Stomach smooth muscle (tissue), 2 donors: ENCODE results near the gene PDCD11.

Experiments used
- H3K27ac ChIP-seq: one replicate; pipeline ENCODE4 v1.7.0; 2013; ENCODE audit warnings: mild to moderate bottlenecking, low read length, inconsistent platforms
- H3K27me3 ChIP-seq, 2 donors: one replicate each; pipeline ENCODE4 v1.7.0; 2013; ENCODE audit warnings: low read length in 2 of 2; ENCODE audit not compliant: insufficient read depth in 2 of 2, control insufficient read depth in 1 of 2
- H3K36me3 ChIP-seq, 2 donors: one replicate each; pipeline ENCODE4 v1.7.0; 2013; ENCODE audit warnings: low read length in 2 of 2; ENCODE audit not compliant: control insufficient read depth in 2 of 2, insufficient read depth in 2 of 2
- H3K4me1 ChIP-seq: one replicate; pipeline ENCODE4 v1.7.0; 2013; ENCODE audit warnings: low read length; ENCODE audit not compliant: control insufficient read depth, insufficient read depth
- H3K4me3 ChIP-seq, 2 donors: one replicate each; pipeline ENCODE4 v1.7.0; 2013; ENCODE audit warnings: low read length in 2 of 2
- H3K9ac ChIP-seq, 2 donors: one replicate each; pipeline ENCODE4 v1.7.0; 2013; ENCODE audit warnings: low read length in 2 of 2, mild to moderate bottlenecking in 1 of 2
- H3K9me3 ChIP-seq, 2 donors: one replicate each; pipeline ENCODE4 v1.7.0; 2013; ENCODE audit warnings: low read length in 2 of 2; ENCODE audit not compliant: control insufficient read depth in 2 of 2
- donor health status: healthy.
- donor health status: Pancreatic carcinoma.

PDCD11 gene

GRCh38 chr10:103451091-103451813 is 54.8 kb downstream of the PDCD11 start:
- Histone ChIP-seq H3K9me3 (no peaks in the 10 kb centered on the region), H3K27ac (peak overlapping the region; percentile 60), H3K27me3 (no peaks in the 10 kb centered on the region), H3K4me3 (peak overlapping the region; percentile 74 to 86), H3K36me3 (peaks cover 7 to 22% of the 10 kb centered on the region in 2 donors), H3K4me1 (peaks cover 52% of the 10 kb centered on the region), H3K9ac (peak overlapping the region; percentile 66 to 79)

- Histone ChIP-seq H3K36me3 (peaks cover 7 to 18% of the 10 kb centered on the region in 2 donors), H3K27me3 (no peaks in the 10 kb centered on the region), H3K9ac (peak within 1 kb of the TSS; percentile 66 to 79), H3K27ac (peak within 1 kb of the TSS; percentile 60), H3K4me1 (peaks cover 47% of the 10 kb centered on the region), H3K9me3 (no peaks in the 10 kb centered on the region), H3K4me3 (peak within 1 kb of the TSS; percentile 74 to 86)
Measured at GRCh38 chr10:103451831-103452505, 55.5 kb downstream of the PDCD11 start, which contains the start of gene CALHM2. Gene CALHM2, minus strand, starts transcription at chr10:103452370. Its CDS starts 2,429 bp downstream, at chr10:103449941.

GRCh38 chr10:103452506-103453230 is 56.2 kb downstream of the PDCD11 start:
- peak overlapping the region; percentile 60 for H3K27ac ChIP-seq
- H3K4me1 ChIP-seq = peaks cover 42% of the 10 kb centered on the region
- H3K9ac ChIP-seq = peak overlapping the region; percentile 55 to 66
- H3K4me3 ChIP-seq = peak overlapping the region; percentile 74 to 86
- peaks cover 7 to 11% of the 10 kb centered on the region in 2 donors for H3K36me3 ChIP-seq
- H3K27me3 ChIP-seq = no peaks in the 10 kb centered on the region
- H3K9me3 ChIP-seq = no peaks in the 10 kb centered on the region

- H3K4me3 ChIP-seq = no peak overlapping the region
- no peak overlapping the region for H3K27ac ChIP-seq
- H3K27me3 ChIP-seq = no peaks in the 10 kb centered on the region
- peaks cover 7% of the 10 kb centered on the region in 2 donors for H3K36me3 ChIP-seq
- peaks cover 36% of the 10 kb centered on the region for H3K4me1 ChIP-seq
- H3K9ac ChIP-seq = no peak overlapping the region
- no peaks in the 10 kb centered on the region for H3K9me3 ChIP-seq
Measured at GRCh38 chr10:103454026-103454425, 57.6 kb downstream of the PDCD11 start.

- H3K9ac ChIP-seq = no peak overlapping the region
- H3K27ac ChIP-seq = no peak overlapping the region
- peaks cover 24% of the 10 kb centered on the region for H3K4me1 ChIP-seq
- peaks cover 0 to 2% of the 10 kb centered on the region in 2 donors for H3K36me3 ChIP-seq
- no peaks in the 10 kb centered on the region for H3K9me3 ChIP-seq
- no peak overlapping the region for H3K4me3 ChIP-seq
- H3K27me3 ChIP-seq = no peaks in the 10 kb centered on the region
Measured at GRCh38 chr10:103455235-103455634, 58.8 kb downstream of the PDCD11 start.

- no peak overlapping the region for H3K27ac ChIP-seq
- no peaks in the 10 kb centered on the region for H3K27me3 ChIP-seq
- H3K4me3 ChIP-seq = no peak overlapping the region
- H3K4me1 ChIP-seq = peaks cover 17% of the 10 kb centered on the region
- no peaks in the 10 kb centered on the region for H3K36me3 ChIP-seq
- no peak overlapping the region for H3K9ac ChIP-seq
- H3K9me3 ChIP-seq = no peaks in the 10 kb centered on the region
Measured at GRCh38 chr10:103456074-103456660, 59.7 kb downstream of the PDCD11 start.

GRCh38 chr10:103457176-103457712 is 60.8 kb downstream of the PDCD11 start:
- H3K9ac ChIP-seq = no peak overlapping the region
- no peaks in the 10 kb centered on the region for H3K27me3 ChIP-seq
- H3K36me3 ChIP-seq = no peaks in the 10 kb centered on the region
- H3K9me3 ChIP-seq = no peaks in the 10 kb centered on the region
- no peak overlapping the region for H3K27ac ChIP-seq
- peaks cover 9% of the 10 kb centered on the region for H3K4me1 ChIP-seq
- no peak overlapping the region for H3K4me3 ChIP-seq

- Histone ChIP-seq H3K36me3 (no peaks in the 10 kb centered on the region), H3K4me1 (peaks cover under 1% of the 10 kb centered on the region), H3K9ac (no peak overlapping the region), H3K9me3 (no peaks in the 10 kb centered on the region), H3K27me3 (no peaks in the 10 kb centered on the region), H3K27ac (no peak overlapping the region), H3K4me3 (no peak overlapping the region)
Measured at GRCh38 chr10:103457896-103458583, 61.6 kb downstream of the PDCD11 start.

- H3K9ac ChIP-seq = no peak within 1 kb of the TSS
- no peaks in the 10 kb centered on the region for H3K4me1 ChIP-seq
- H3K27ac ChIP-seq = no peak within 1 kb of the TSS
- H3K36me3 ChIP-seq = no peaks in the 10 kb centered on the region
- no peaks in the 10 kb centered on the region for H3K27me3 ChIP-seq
- no peak within 1 kb of the TSS for H3K4me3 ChIP-seq
- H3K9me3 ChIP-seq = no peaks in the 10 kb centered on the region
Measured at GRCh38 chr10:103458720-103459119, 62.3 kb downstream of the PDCD11 start, which contains the start of gene CALHM1. Gene CALHM1, minus strand, starts transcription at chr10:103458900. Its CDS starts 149 bp downstream, at chr10:103458751.

GRCh38 chr10:103459615-103460014 is 63.2 kb downstream of the PDCD11 start:
- Histone ChIP-seq H3K27me3 (no peaks in the 10 kb centered on the region), H3K36me3 (no peaks in the 10 kb centered on the region), H3K27ac (no peak overlapping the region), H3K4me3 (no peak overlapping the region), H3K4me1 (no peaks in the 10 kb centered on the region), H3K9ac (no peak overlapping the region), H3K9me3 (no peaks in the 10 kb centered on the region)
